SK-N-MC (cell line): Measurements from ENCODE around the gene MAGI1.

Experiments used
- DNase-seq: peaks from one replicate; pipeline ENCODE4 v3.0.0-alpha.2; 2011; ENCODE audit warnings: low read depth, low spot score
- H3K27ac ChIP-seq: fragments of 200-600 bp; sonication (generic); 2 replicates; pipeline ENCODE4 v1.5.1; 2016; ENCODE audit warnings: mixed run types
- H3K36me3 ChIP-seq: fragments of 200-600 bp; sonication (generic); 2 replicates; pipeline ENCODE4 v1.6.1; 2017; ENCODE audit warnings: antibody characterized with exemption, low read length, mixed read lengths; ENCODE audit not compliant: insufficient read depth
- H3K4me3 ChIP-seq: fragments of 200-600 bp; sonication (generic); 2 replicates; pipeline ENCODE4 v1.5.1; 2016
- H3K9ac ChIP-seq: fragments of 200-600 bp; sonication (generic); 2 replicates; pipeline ENCODE4 v1.8.0; 2017; ENCODE audit warnings: mixed run types, mixed read lengths; ENCODE audit not compliant: insufficient read length
- H3K9me3 ChIP-seq: fragments of 200-600 bp; sonication (generic); 2 replicates; pipeline ENCODE4 v1.6.1; 2017; ENCODE audit warnings: low read depth, mild to moderate bottlenecking, antibody characterized with exemption, low read length, moderate library complexity, mixed read lengths
- EZH2 ChIP-seq: fragments of 200-600 bp; sonication (generic); IDR thresholded peaks from one replicate; pipeline ENCODE4 v1.6.1; 2017; ENCODE audit warnings: antibody characterized with exemption
- FOXP2 ChIP-seq: optimal IDR thresholded peaks from 2 replicates; pipeline ENCODE3; 2011; ENCODE audit warnings: mild to moderate bottlenecking, moderate library complexity; ENCODE audit not compliant: insufficient read depth; ENCODE audit errors: extremely low read length, control extremely low read depth
- POLR2AphosphoS5 ChIP-seq: IDR thresholded peaks from 2 replicates; pipeline ENCODE4 v1.6.1; 2012; ENCODE audit warnings: mild to moderate bottlenecking, low read depth, low read length, borderline replicate concordance

The MAGI1 gene

GRCh38 chr3:65583188-65583587 is 455.5 kb downstream of the MAGI1 start:
- no peak for TF ChIP-seq POLR2AphosphoS5
- Histone ChIP-seq H3K4me3 (no peak overlapping the region), H3K9ac (no peak overlapping the region), H3K9me3 (no peaks in the 10 kb centered on the region), H3K27ac (no peak overlapping the region), H3K36me3 (no peaks in the 10 kb centered on the region)
- DNase-seq = no peak

DNA sequence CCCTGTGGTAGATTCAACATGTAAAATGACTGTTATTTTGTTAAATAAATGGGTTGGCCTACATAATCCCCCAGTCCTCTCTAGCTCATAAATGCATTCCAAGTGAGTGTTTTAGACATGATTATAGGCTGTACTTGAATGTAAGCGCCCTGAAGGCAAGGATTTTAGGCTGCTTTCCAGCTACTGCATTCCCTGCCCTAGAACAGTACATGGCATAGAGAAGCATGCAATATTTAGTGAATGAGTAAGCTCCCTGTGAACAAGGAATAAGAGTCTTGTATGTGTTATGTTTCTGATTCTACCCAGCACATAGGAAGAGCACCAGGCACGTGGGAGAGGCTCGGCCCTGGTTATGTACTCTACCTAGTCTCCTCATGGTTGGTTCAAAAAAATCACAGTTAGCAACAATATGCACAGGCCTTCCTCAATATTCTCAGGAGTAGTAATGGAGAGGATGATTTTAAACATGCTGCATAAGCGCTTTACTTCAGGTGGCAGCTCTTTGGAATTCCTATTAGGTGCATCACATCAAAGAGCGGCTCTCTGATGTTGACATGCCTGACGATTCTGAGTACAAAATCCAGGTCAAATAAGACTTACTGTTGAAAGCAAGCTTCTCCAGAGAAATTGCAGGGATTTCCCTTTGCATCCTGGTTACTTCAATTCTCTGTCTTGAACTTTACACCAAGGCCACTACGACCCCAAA is 456.6 kb downstream of the MAGI1 start:
- H3K9me3 ChIP-seq = no peaks in the 10 kb centered on the region
- no peaks in the 10 kb centered on the region for H3K36me3 ChIP-seq
- TF ChIP-seq POLR2AphosphoS5 = no peak
- no peak for TF ChIP-seq FOXP2
- no peak for TF ChIP-seq EZH2
- H3K27ac ChIP-seq = no peak overlapping the region
- no peak overlapping the region for H3K4me3 ChIP-seq
- no peak overlapping the region for H3K9ac ChIP-seq
- no peak for DNase-seq

DNA sequence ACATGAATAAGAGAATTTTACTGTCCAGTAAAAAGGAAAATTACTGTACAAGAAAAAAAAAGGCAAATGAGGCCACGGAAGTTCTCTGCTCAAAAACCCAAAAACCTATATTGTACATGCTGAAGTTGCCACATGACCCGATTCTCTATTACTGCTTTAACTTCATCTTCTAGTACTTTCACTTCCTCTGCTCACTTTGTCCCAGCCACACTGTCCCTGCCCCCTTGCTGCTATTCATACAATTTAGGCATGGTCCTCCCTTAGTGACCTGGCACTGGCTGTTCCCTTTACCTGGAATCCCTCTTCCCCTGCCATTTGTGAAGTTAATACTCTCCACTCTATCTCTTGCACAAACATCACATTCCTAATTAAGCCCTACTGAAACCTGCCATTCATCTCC is 457.4 kb downstream of the MAGI1 start:
- DNase-seq = no peak
- H3K9me3 ChIP-seq = no peaks in the 10 kb centered on the region
- H3K27ac ChIP-seq = no peak overlapping the region

GRCh38 chr3:65578861-65579260 is 459.9 kb downstream of the MAGI1 start:
- Histone ChIP-seq H3K9ac (no peak overlapping the region), H3K27ac (no peak overlapping the region), H3K4me3 (no peak overlapping the region), H3K9me3 (no peaks in the 10 kb centered on the region), H3K36me3 (no peaks in the 10 kb centered on the region)
- TF ChIP-seq POLR2AphosphoS5 = no peak
- no peak for TF ChIP-seq EZH2
- no peak for TF ChIP-seq FOXP2
- no peak for DNase-seq

More for the DNA sequence above, 457.4 kb downstream of the MAGI1 start:
- TF ChIP-seq POLR2AphosphoS5 (no peak), EZH2 (no peak), FOXP2 (no peak)
- no peak overlapping the region for H3K9ac ChIP-seq
- H3K36me3 ChIP-seq = no peaks in the 10 kb centered on the region
- H3K4me3 ChIP-seq = no peak overlapping the region

- Histone ChIP-seq H3K9ac (no peak overlapping the region), H3K4me3 (no peak overlapping the region), H3K36me3 (no peaks in the 10 kb centered on the region), H3K27ac (no peak overlapping the region), H3K9me3 (no peaks in the 10 kb centered on the region)
- DNase-seq = no peak
- no peak for TF ChIP-seq POLR2AphosphoS5
- no peak for TF ChIP-seq FOXP2
- no peak for TF ChIP-seq EZH2
Observed at GRCh38 chr3:65577843-65578430, 460.8 kb downstream of the MAGI1 start.

GRCh38 chr3:65576966-65577365 is 461.8 kb downstream of the MAGI1 start:
- TF ChIP-seq POLR2AphosphoS5 = no peak
- DNase-seq = no peak
- no peak overlapping the region for H3K4me3 ChIP-seq
- H3K36me3 ChIP-seq = no peaks in the 10 kb centered on the region
- H3K9ac ChIP-seq = no peak overlapping the region
- H3K27ac ChIP-seq = no peak overlapping the region
- no peaks in the 10 kb centered on the region for H3K9me3 ChIP-seq

DNA sequence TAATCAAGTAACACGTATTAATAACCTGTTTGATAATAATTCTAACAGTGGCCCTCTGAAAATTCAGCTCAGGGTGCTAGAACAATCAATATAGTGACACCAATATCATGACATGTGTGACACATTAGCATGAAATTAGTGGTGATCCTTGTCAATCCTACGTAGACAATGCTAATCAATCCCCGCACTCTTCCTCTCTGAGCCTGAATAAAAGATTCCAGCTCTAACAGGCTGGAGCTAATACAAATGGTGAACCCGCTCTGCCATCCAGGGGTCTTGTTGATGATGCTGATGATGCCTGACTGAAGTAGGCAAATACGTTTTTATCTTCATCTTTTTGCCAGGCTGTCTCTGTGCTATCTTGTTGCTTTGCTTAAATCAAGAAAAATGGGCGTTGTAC is 462.5 kb downstream of the MAGI1 start:
- H3K36me3 ChIP-seq = no peaks in the 10 kb centered on the region
- no peak overlapping the region for H3K4me3 ChIP-seq
- H3K27ac ChIP-seq = no peak overlapping the region
- no peak for TF ChIP-seq POLR2AphosphoS5
- TF ChIP-seq EZH2 = no peak
- TF ChIP-seq FOXP2 = no peak
- no peak overlapping the region for H3K9ac ChIP-seq
- DNase-seq = no peak
- no peaks in the 10 kb centered on the region for H3K9me3 ChIP-seq

DNA sequence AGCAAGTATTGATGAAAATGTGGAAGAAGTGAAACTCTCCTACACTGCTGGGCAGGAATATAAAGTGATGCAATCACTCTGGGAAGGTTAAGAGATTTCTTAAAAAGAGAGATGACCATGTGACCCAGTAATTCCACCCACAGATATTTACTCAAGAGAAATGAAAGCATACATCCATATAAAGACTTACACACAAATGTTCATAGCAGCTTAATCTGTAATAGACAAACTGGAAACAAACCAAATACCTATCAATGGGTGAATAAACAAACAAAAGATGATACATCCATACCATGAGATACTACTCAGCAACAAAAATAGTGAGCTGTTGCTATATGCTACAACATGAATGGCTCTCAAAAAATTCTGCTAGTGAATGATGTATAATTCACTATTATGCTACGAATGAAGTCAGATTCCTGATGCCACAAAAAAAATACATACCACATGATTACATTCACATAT is 463.3 kb downstream of the MAGI1 start:
- Histone ChIP-seq H3K9ac (no peak overlapping the region), H3K27ac (no peak overlapping the region), H3K9me3 (no peaks in the 10 kb centered on the region), H3K4me3 (no peak overlapping the region), H3K36me3 (no peaks in the 10 kb centered on the region)
- DNase-seq = no peak
- TF ChIP-seq EZH2 (no peak), FOXP2 (no peak), POLR2AphosphoS5 (no peak)

DNA sequence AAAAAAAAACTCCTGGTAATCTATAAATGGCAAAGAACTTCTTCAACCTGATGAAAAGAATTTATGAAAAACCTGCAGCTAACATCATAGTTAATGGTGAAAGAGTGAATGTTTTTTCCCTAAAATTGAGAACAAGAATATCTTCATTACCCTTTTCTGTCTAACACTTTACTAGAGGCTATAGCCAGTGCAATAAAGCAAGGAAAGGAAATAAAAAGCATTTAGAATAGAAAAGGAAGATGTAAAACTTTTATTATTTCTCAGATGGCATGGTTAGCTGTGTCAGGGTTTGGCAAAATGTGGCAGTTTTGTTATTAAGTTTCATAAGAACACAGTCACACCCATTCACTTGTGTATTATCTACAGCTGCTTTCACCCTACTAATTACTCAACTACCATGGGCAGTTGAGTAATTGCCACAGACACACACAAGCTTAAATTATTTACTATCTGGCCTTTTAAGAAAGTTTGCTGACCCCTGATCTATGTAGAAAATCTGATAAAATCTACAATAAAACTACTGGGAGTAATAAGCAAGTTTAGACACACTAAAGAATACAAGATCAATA is 465.1 kb downstream of the MAGI1 start:
- Histone ChIP-seq H3K27ac (no peak overlapping the region), H3K9me3 (no peaks in the 10 kb centered on the region), H3K36me3 (no peaks in the 10 kb centered on the region), H3K9ac (no peak overlapping the region), H3K4me3 (no peak overlapping the region)
- DNase-seq = no peak
- TF ChIP-seq EZH2 (no peak), FOXP2 (no peak), POLR2AphosphoS5 (no peak)
